K562 (cell line): ENCODE results near the gene CST5. TPM values are rescaled to one million over a fixed set of nuclear protein-coding genes. Genes with fewer than 3 reads are reported as not detected.

ENCODE experiments used
- ATAC-seq: fragments of 200-7000 bp; cut with Tn5 transposase; 3 replicates; pipeline ENCODE4 v1.9.1; 2020; ENCODE audit warnings: moderate library complexity
- BruUV-seq: library from RNA; stranded (reverse); fragments of 400-500 nt; replicated peaks from 2 replicates; lab custom pipeline; 2021; lab: Mats Ljungman, UMichigan
- CTCF ChIA-PET: fragments of 300-600 bp; formaldehyde crosslinking; extraction: SDS; loops from one replicate; lab custom pipeline; 2021; ENCODE audit warnings: low intra/inter-chr PET ratio; lab: Yijun Ruan, JAX
- POLR2A ChIA-PET: fragments of 300-600, 350-650 bp; sonication (Branson Sonifier 250); formaldehyde crosslinking; extraction: SDS; loops from one replicate; lab custom pipeline; 2021; ENCODE audit warnings: antibody characterized with exemption, inconsistent platforms; lab: Yijun Ruan, JAX
- DNase-seq, 4 experiments: peaks; one replicate each; pipeline versions ENCODE4 v3.0.0 to v3.0.0-alpha.2; 2011 to 2018; ENCODE audit warnings: low spot score in 3 of 4, mixed read lengths in 3 of 4; ENCODE audit errors: extremely low read depth in 1 of 4
- FAIRE-seq: peaks from 2 replicates; lab custom pipeline; 2011; peaks lifted over from hg19 to GRCh38; lab: Jason Lieb, UNC
- H2AFZ ChIP-seq: 2 replicates; pipeline ENCODE4 v1.6.0; 2011; ENCODE audit warnings: low read depth, low read length, control low read depth, inconsistent platforms
- H3K27ac ChIP-seq: fragments of 200-600 bp; 3 replicates; pipeline ENCODE4 v1.8.0; 2011; ENCODE audit warnings: low read depth, mild to moderate bottlenecking, control low read depth, inconsistent platforms, low read length, moderate library complexity, mixed read lengths; ENCODE audit errors: extremely low read depth
- H3K27me3 ChIP-seq, 2 experiments: fragments of 300-600 bp in 1 of 2; 2 replicates in 1 of 2; 3 replicates in 1 of 2; pipeline versions ENCODE4 v1.6.0 to v1.8.0; 2011; ENCODE audit warnings: inconsistent platforms in 2 of 2, low read length in 2 of 2, mild to moderate bottlenecking in 1 of 2, mixed read lengths in 1 of 2, moderate library complexity in 1 of 2; ENCODE audit not compliant: control insufficient read depth in 2 of 2, insufficient read depth in 2 of 2
- H3K36me3 ChIP-seq: fragments of 300-600 bp; 3 replicates; pipeline ENCODE4 v1.8.0; 2011; ENCODE audit warnings: mild to moderate bottlenecking, low read length, inconsistent platforms; ENCODE audit not compliant: control insufficient read depth, insufficient read depth
- H3K4me1 ChIP-seq, 2 experiments: fragments of 200-600 bp in 1 of 2; replicated peaks in 1 of 2; 2 replicates in 1 of 2; 3 replicates in 1 of 2; pipeline versions ENCODE4 v1.5.1 to v1.8.0; 2011; ENCODE audit warnings: inconsistent platforms in 2 of 2, low read length in 2 of 2, mild to moderate bottlenecking in 1 of 2, mixed read lengths in 1 of 2, moderate library complexity in 1 of 2; ENCODE audit not compliant: control insufficient read depth in 2 of 2, insufficient read depth in 2 of 2
- H3K4me2 ChIP-seq: 2 replicates; pipeline ENCODE4 v1.6.1; 2011; ENCODE audit warnings: low read length, control low read depth, inconsistent platforms, mixed read lengths; ENCODE audit not compliant: insufficient read depth
- H3K4me3 ChIP-seq: fragments of 200-600 bp; sonication (generic), shearing (Covaris generic); 2 replicates; pipeline ENCODE4 v1.5.1; 2016; ENCODE audit warnings: control low read depth, inconsistent platforms
- H3K79me2 ChIP-seq: fragments of 200-600 bp; 3 replicates; pipeline ENCODE4 v1.8.0; 2011; ENCODE audit warnings: low read length, inconsistent platforms; ENCODE audit not compliant: control insufficient read depth, insufficient read depth
- H3K9ac ChIP-seq, 2 experiments: 2 replicates each; pipeline versions ENCODE4 v1.6.0 to v1.6.1; 2011; ENCODE audit warnings: low read depth in 2 of 2, low read length in 2 of 2, control low read depth in 1 of 2, inconsistent platforms in 1 of 2, mild to moderate bottlenecking in 1 of 2, mixed read lengths in 1 of 2; ENCODE audit not compliant: insufficient read depth in 1 of 2
- H3K9me1 ChIP-seq: one replicate; pipeline ENCODE4 v1.6.0; 2011; ENCODE audit warnings: inconsistent platforms, mild to moderate bottlenecking, low read length, moderate library complexity; ENCODE audit not compliant: control insufficient read depth, insufficient read depth
- H3K9me3 ChIP-seq: replicated peaks from 2 replicates; pipeline ENCODE4 v1.5.1; 2011; ENCODE audit warnings: low read depth, low read length, inconsistent platforms; ENCODE audit not compliant: control insufficient read depth, insufficient read depth
- H4K20me1 ChIP-seq: replicated peaks from 2 replicates; pipeline ENCODE4 v1.6.1; 2011; ENCODE audit warnings: low read length, inconsistent platforms, mixed read lengths; ENCODE audit not compliant: control insufficient read depth, insufficient read depth
- C11orf30 ChIP-seq: fragments of 450-650 bp; IDR thresholded peaks from 2 replicates; pipeline ENCODE4 v1.6.1; 2016; ENCODE audit warnings: low read depth, mild to moderate bottlenecking
- CBX8 ChIP-seq: fragments of 200-600 bp; sonication (generic); IDR thresholded peaks from 2 replicates; pipeline ENCODE4 v1.6.1; 2012; ENCODE audit warnings: borderline replicate concordance, mixed run types, low read depth, mild to moderate bottlenecking, moderate library complexity, mixed read lengths, low read length, control low read depth, inconsistent platforms; ENCODE audit not compliant: poor library complexity, severe bottlenecking; ENCODE audit errors: extremely low read depth
- CEBPB ChIP-seq: fragments of 450-650 bp; IDR thresholded peaks from 2 replicates; pipeline ENCODE4 v1.6.1; 2016; ENCODE audit warnings: missing genetic modification characterization, missing compliant biosample characterization
- CTBP1 ChIP-seq: fragments of 450-650 bp; IDR thresholded peaks from 2 replicates; pipeline ENCODE4 v1.6.1; 2016; ENCODE audit warnings: borderline replicate concordance
- CXXC5 ChIP-seq: fragments of 250-450 bp; sonication (Bioruptor Pico); IDR thresholded peaks from 2 replicates; pipeline ENCODE4 v1.8.0; 2022; ENCODE audit warnings: inconsistent platforms, mild to moderate bottlenecking, moderate library complexity
- EHMT2 ChIP-seq: fragments of 450-650 bp; IDR thresholded peaks from 2 replicates; pipeline ENCODE4 v1.6.1; 2018; ENCODE audit warnings: antibody characterized with exemption
- HDAC8 ChIP-seq: fragments of 450-650 bp; IDR thresholded peaks from 2 replicates; pipeline ENCODE4 v1.6.1; 2016; ENCODE audit warnings: mild to moderate bottlenecking, missing genetic modification characterization, moderate library complexity, missing compliant biosample characterization
- HIVEP1 ChIP-seq: fragments of 250-450 bp; sonication (Bioruptor Pico); IDR thresholded peaks from 2 replicates; pipeline ENCODE4 v1.4.0; 2020; ENCODE audit warnings: mild to moderate bottlenecking
- JUN ChIP-seq, 2 experiments: sonication (generic) in 1 of 2; formaldehyde crosslinking in 1 of 2; IDR thresholded peaks; 2 replicates each; pipeline versions ENCODE4 v1.6.1 to v1.8.0; 2012 to 2022; ENCODE audit warnings: borderline replicate concordance in 2 of 2, mild to moderate bottlenecking in 2 of 2, improper control_type of control experiment in 1 of 2, low read depth in 1 of 2, low read length in 1 of 2, missing genetic modification reagents in 1 of 2
- MXD1 ChIP-seq: fragments of 250-450 bp; sonication (Bioruptor Pico); IDR thresholded peaks from 2 replicates; pipeline ENCODE4 v1.8.0; 2021; ENCODE audit warnings: borderline replicate concordance, mild to moderate bottlenecking, moderate library complexity; ENCODE audit not compliant: poor library complexity, severe bottlenecking
- NEUROD1 ChIP-seq: fragments of 150-350 bp; IDR thresholded peaks from 2 replicates; pipeline ENCODE4 v1.6.1; 2014; ENCODE audit warnings: borderline replicate concordance, low read length, low read depth; ENCODE audit not compliant: partially characterized antibody
- RBM34 ChIP-seq: fragments of 200-400 bp; formaldehyde crosslinking; IDR thresholded peaks from 2 replicates; pipeline ENCODE4 v1.6.1; 2018; ENCODE audit warnings: low read length, borderline replicate concordance; ENCODE audit not compliant: insufficient read depth
- ZBTB49 ChIP-seq: sonication (generic); formaldehyde crosslinking; IDR thresholded peaks from 2 replicates; pipeline ENCODE4 v1.8.0; 2022; ENCODE audit warnings: missing genetic modification reagents, mild to moderate bottlenecking, borderline replicate concordance
- ZNF124 ChIP-seq: sonication (generic); formaldehyde crosslinking; IDR thresholded peaks from 2 replicates; pipeline ENCODE4 v1.8.1; 2022; ENCODE audit warnings: missing genetic modification reagents
- ZSCAN29 ChIP-seq: fragments of 450-650 bp; IDR thresholded peaks from 2 replicates; pipeline ENCODE4 v1.6.1; 2017
- WGBS: fragments of 100-300 bp; shearing (Covaris generic); methylation state at CpG from one replicate; pipeline ENCODE4 v1.1.6; 2016; ENCODE audit warnings: low coverage, mixed read lengths; ENCODE audit not compliant: insufficient coverage; ENCODE audit errors: missing lambda C conversion rate; 5-methylcytosine and 5-hydroxymethylcytosine counted together
- in situ Hi-C: fragments of 300-500 bp; cut with MboI; formaldehyde crosslinking; loops from 4 replicates; pipeline ENCODE4 v1.15.0; 2018; ENCODE audit warnings: inconsistent platforms, mixed read lengths
- intact Hi-C: fragments of 100-400 bp; cut with micrococcal nuclease; formaldehyde crosslinking; loops from 2 replicates; pipeline ENCODE4 v1.14.2; 2022
- polyA plus RNA-seq, 8 experiments: library from polyadenylated mRNA; depleted of rRNA in 4 of 8; stranded (reverse) in 5 of 8; unstranded in 3 of 8; fragments of >200 nt; fragmentation: Nextera tagmentation in 2 of 8; fragmentation: Illumina TruSeq in 1 of 8; extraction: Ambion mirVana in 2 of 8; extraction: Trizol in 1 of 8; gene quantifications; 2 replicates each; pipeline versions ENCODE4 v1.2.1 to v1.2.3, GENCODE V29; 2011 to 2014; ENCODE audit warnings: inconsistent platforms in 1 of 8, missing spikeins in 1 of 8
- total RNA-seq, 7 experiments: library from RNA; depleted of rRNA in 6 of 7; stranded (reverse); fragments of >200 nt in 6 of 7; fragmentation: Illumina TruSeq in 2 of 7; extraction: Trizol in 2 of 7; gene quantifications; 2 replicates each; pipeline versions ENCODE4 v1.2.1 to v1.2.3, GENCODE V29; 2011 to 2021; ENCODE audit warnings: low replicate concordance in 1 of 7

The CST5 gene
- total and polyA plus RNA-seq, 9 of the 15 experiments (the other 6 are each of a cell fraction or from before 2014, with no cell fraction given): not detected

- ATAC-seq: no peak
- no peaks in the 10 kb centered on the region for H4K20me1 ChIP-seq
- no TSS peak for BruUV-seq
- DNase-seq: no peak
- TF ChIP-seq CEBPB (tag): no peak
- no peak for TF ChIP-seq HDAC8 (tag)
- no peak for TF ChIP-seq HIVEP1 (CRISPR knock-in tag)
- no peak for TF ChIP-seq JUN (IDR thresholded peaks at IDR 0.05; ENCODE audit: borderline replicate concordance, low read depth, low read length)
- no peak for TF ChIP-seq JUN (CRISPR knock-in tag; IDR thresholded peaks at IDR 0.05; ENCODE audit: borderline replicate concordance)
- no peak for TF ChIP-seq MXD1 (CRISPR knock-in tag)
- TF ChIP-seq CTBP1: no peak
- no peak for TF ChIP-seq C11orf30
- TF ChIP-seq ZSCAN29: no peak
- TF ChIP-seq ZNF124: no peak
- no peak for TF ChIP-seq RBM34
- TF ChIP-seq NEUROD1: no peak
- TF ChIP-seq CXXC5 (CRISPR knock-in tag): no peak
- TF ChIP-seq EHMT2: no peak
- TF ChIP-seq CBX8: no peak
- TF ChIP-seq ZBTB49 (CRISPR knock-in tag): no peak
- TF ChIP-seq, all 486 proteins: peak for 0
- Histone ChIP-seq H3K4me2 (no peak overlapping the region), H3K9me3 (no peaks in the 10 kb centered on the region), H3K4me3 (no peak overlapping the region), H3K27me3 (no peaks in the 10 kb centered on the region), H3K4me1 (no peaks in the 10 kb centered on the region), H2AFZ (no peak overlapping the region), H3K9ac (no peak overlapping the region), H3K27ac (no peak overlapping the region), H3K9me1 (no peaks in the 10 kb centered on the region), H3K79me2 (no peaks in the 10 kb centered on the region), H3K36me3 (no peaks in the 10 kb centered on the region)
- 0% methylated on average over 2 of the region's 2 CpGs for WGBS
- intact Hi-C loops (no loop called here), in situ Hi-C loops (no loop called here)
- no peak for FAIRE-seq
- ChIA-PET POLR2A (interaction anchor here (0.6 kb wide), 1 partner anchor 85 kb away, joined by 3 read pairs; no protein-coding TSS in a partner anchor), CTCF (no interaction called here)
These were observed 29.8 kb upstream of the CST5 start for GRCh38 chr20:23909390-23909789.
